ENCODE measurements around the gene MOB3C. TPM values are rescaled to one million over a fixed set of nuclear protein-coding genes. Genes with fewer than 3 reads are reported as not detected.

MOB3C gene
- total RNA-seq, 1 donor from 2014 or later = 30.2 TPM

DNA sequence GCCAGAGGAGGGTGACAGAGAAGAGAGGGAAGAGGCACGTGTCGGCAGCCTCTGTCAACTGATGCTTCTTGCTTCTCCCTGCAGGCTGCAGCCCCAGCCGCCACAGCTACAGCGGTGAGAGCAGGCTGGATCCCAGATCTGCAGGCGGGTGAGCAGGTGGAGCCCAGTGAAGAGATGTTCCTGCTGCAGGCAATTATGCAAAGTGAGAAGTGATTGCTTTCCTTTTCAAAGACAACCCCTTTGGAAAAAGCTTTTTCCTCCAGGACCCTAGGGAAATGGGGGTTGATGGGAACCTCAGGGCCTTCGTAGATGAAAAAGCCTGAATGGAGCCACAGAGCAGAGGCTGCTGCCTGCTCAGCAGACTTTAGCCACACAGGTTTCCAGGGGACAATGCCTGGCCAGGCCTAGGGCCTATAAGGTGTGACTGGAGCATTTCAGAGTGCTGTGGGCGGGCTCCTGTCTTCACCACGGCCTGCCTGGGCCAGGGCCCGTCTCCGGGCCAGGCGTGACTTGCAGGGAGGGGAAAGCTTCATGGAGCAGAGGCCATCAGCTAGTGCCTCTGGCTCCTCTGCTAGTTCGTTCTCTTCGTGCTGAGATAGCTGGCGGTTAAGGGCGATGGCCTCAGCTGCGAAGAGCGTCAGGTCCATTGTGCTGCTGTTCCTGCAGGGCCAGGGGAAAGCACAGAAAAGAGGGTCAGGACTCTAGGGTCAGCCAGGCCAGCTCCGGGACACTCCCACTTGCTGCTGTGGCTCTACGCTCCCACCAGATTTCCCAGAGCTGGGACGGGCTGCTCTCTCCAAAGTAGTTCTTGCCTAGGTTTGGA, 58.3 kb downstream of the MOB3C start:
- Histone ChIP-seq H3K27ac (no peak overlapping the region), H3K27me3 (ENCODE audit: low read depth) (no peaks in the 10 kb centered on the region), H3K9me3 (no peaks in the 10 kb centered on the region), H3K4me3 (no peak overlapping the region), H3K36me3 (peaks cover 54% of the 10 kb centered on the region), H3K4me1 (no peaks in the 10 kb centered on the region)
- no peak for DNase-seq
- ATAC-seq = no peak
- intact Hi-C loops (cut with DNase I) = no loop called here
- TF ChIP-seq, protein P1, sequence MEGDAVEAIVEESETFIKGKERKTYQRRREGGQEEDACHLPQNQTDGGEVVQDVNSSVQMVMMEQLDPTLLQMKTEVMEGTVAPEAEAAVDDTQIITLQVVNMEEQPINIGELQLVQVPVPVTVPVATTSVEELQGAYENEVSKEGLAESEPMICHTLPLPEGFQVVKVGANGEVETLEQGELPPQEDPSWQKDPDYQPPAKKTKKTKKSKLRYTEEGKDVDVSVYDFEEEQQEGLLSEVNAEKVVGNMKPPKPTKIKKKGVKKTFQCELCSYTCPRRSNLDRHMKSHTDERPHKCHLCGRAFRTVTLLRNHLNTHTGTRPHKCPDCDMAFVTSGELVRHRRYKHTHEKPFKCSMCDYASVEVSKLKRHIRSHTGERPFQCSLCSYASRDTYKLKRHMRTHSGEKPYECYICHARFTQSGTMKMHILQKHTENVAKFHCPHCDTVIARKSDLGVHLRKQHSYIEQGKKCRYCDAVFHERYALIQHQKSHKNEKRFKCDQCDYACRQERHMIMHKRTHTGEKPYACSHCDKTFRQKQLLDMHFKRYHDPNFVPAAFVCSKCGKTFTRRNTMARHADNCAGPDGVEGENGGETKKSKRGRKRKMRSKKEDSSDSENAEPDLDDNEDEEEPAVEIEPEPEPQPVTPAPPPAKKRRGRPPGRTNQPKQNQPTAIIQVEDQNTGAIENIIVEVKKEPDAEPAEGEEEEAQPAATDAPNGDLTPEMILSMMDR (IDR thresholded peaks at IDR 0.05) = no peak

Other genes starting within 250 kb of the MOB3C start
- 32.4 TPM for gene FAAH, start 222.5 kb downstream of the MOB3C start, total RNA-seq
- gene DMBX1, start 127.0 kb downstream of the MOB3C start, total RNA-seq = not detected
- gene KNCN, start 65.2 kb downstream of the MOB3C start, total RNA-seq = not detected
- gene MKNK1, start 12.5 kb downstream of the MOB3C start, total RNA-seq = 77.6 TPM
- gene ATPAF1, start 51.6 kb upstream of the MOB3C start, total RNA-seq = 34.9 TPM
- gene TEX38, start 55.0 kb upstream of the MOB3C start, total RNA-seq = not detected
- 116 TPM for gene EFCAB14, start 102.3 kb upstream of the MOB3C start, total RNA-seq
- 210 TPM for gene CYP4B1, start 182.2 kb upstream of the MOB3C start, total RNA-seq

Data from lower lobe of right lung (tissue), 2 donors.